Stimulated activated CD8-positive, alpha-beta memory T cell treated with anti-CD3 and anti-CD28 coated beads, Interleukin-12 subunit alpha, Interleukin-12 subunit beta, amount 100 ng/mL, for 24 hours (primary cell): Measurements from ENCODE around the gene IFNAR1.
"Not testable (repeated sequence)": the region's sequence is repeated elsewhere in the genome, so short reads cannot be mapped to it uniquely, and the experiment has no call there.

Experiments
- DNase-seq: peaks from one replicate; pipeline ENCODE4 v3.0.0-alpha.2; 2020; ENCODE audit errors: extremely low read depth

IFNAR1 gene

DNA sequence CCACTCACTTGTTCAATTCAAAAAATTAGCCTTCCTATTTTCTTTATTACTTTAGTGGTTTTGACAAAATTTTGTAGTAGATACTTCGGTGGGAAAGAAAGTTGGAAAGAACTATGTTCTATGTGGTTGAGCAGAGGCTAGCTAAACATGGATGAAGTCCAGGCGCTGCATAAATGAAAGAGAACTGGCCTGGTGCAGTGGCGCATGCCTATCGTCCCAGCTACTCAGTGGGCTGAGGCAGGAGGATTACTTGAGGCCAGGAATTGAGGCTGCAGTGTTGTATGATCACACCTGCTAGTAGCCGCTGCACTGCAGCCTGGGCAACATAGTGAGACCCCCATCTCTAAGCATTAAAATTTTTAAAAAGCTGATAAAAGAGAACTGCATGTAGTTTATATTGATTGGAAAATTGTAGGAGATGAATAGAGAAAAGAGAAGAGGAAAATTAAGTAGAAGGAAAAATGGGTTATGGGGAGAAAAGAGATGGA, 21.0 kb downstream of the IFNAR1 start:
- DNase-seq, result no peak

DNA sequence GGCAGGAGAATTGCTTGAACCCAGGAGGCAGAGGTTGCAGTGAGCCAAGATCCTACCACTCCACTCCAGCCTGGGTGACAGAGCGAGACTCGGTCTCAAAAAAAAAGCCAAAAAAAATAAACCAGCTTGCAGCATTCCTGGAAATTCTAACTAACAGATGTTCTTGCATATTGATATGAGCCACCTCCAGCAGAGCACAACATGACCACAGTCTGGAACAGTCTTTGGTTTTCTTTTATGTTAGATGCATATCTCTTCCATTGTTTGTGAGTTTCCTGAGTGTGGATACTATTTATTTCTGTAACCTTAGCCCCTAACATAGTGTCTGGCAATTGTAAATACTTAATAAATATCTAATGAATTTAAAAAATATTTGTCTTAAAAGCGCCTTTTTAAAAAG, 23.9 kb downstream of the IFNAR1 start:
- DNase-seq, result no peak

DNA sequence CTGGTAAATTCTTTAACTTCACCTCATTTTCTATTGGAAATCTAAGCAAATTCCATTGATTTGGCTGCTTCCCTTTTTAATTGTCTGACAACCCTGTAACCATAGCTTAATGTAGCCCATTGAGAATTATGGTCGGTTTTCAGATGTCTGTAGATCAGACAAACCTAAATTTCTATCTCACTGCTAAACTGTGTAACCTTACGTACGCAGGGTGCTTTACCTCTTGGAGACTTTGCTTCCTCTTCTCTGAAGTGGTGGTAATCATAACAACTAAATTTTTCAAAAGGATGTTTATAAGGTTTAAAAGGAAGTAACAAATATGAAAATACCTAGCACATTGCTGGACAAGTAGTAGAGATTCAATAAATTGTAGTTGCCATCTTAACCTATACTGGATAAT, 25.9 kb downstream of the IFNAR1 start:
- no peak for DNase-seq

GRCh38 chr21:33355355-33355754, 30.6 kb downstream of the IFNAR1 start:
- no peak for DNase-seq

- no peak for DNase-seq
Observed at GRCh38 chr21:33355996-33356395, 31.2 kb downstream of the IFNAR1 start.

GRCh38 chr21:33357177-33357576, 32.4 kb downstream of the IFNAR1 start:
- DNase-seq, result no peak

DNA sequence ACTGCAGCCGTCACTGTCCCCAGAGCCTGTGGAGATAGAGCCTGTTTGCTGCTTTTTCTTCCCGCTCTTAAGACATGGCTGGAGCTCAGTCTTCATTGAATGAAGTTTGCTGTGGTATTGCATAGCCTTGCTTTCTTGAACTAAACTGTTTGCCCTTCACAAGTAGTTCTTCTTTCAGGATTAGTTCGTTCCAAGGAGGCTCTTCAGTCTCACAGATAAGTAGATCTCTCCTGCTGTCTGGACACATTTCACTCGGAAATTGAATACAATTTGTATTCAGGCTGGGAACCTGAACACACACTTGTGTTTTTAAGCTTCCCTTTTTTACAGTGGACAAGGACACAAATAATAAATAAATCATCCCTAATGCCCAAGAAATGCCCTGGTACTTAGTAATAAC, 34.7 kb downstream of the IFNAR1 start:
- no peak for DNase-seq

- no peak for DNase-seq
Observed at GRCh38 chr21:33360281-33360680, 35.5 kb downstream of the IFNAR1 start.

- DNase-seq, result peak; percentile 61
Observed at GRCh38 chr21:33360881-33361602, 36.3 kb downstream of the IFNAR1 start.

GRCh38 chr21:33362044-33362555, 37.3 kb downstream of the IFNAR1 start:
- no peak for DNase-seq

GRCh38 chr21:33363911-33364609, 39.3 kb downstream of the IFNAR1 start:
- not testable (repeated sequence) for DNase-seq

DNA sequence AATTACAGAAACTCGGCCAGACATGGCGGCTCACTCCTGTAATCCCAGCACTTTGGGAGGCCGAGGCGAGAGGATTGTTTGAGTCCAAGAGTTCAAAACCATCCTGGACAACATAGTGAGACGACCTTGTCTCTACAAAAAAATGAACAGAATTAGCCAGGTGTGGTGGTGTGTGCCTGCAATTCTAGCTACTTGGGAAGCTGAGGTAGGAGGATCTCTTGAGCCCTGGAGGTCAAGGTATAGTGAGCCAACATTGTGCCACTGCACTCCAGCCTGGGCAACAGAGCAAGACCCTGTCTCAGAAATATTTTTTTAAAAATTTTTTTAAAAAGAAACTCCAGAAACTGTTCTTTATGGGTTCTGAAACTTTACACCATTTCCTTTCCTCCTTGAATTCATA, 40.1 kb downstream of the IFNAR1 start:
- no peak for DNase-seq

GRCh38 chr21:33367309-33367973, 42.7 kb downstream of the IFNAR1 start:
- DNase-seq, result no peak

DNA sequence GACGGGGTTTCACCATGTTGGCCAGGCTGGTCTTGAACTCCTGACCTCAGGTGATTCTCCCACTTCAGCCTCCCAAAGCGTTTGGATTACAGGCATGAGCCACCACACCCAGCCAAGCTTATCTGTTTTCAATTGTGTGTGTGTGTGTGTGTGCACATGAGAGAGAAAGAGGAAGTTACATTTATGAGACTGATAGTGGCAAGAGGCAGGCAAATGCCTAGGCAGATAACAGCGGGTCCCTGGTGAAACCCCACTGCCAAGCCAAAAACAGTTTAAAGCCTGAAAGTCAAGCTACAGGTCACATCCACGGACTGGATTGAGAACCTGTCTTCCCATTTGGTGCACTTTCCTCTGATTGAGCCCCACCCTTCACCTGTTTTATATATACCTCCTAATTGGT, 43.4 kb downstream of the IFNAR1 start:
- DNase-seq, result no peak

DNA sequence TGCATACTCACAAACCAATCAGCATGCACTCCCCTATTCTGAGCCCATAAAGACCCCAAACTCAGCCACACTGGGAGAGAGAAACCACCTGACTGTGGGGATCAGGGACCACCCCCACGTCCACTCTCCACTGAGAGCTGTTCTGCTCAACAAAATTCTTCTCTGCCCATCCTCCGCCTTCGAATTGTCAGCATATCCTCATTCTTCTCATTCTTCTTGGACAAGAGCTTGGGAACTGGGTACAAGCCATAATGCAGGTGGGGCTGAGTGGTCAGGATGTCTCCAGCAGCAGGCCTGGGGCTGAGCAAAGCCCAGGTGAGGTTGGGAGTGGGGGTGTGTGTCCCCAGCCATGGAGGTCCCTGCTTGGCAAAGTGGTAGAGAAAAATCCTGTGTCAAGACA, 43.8 kb downstream of the IFNAR1 start:
- no peak for DNase-seq

- no peak for DNase-seq
Observed at GRCh38 chr21:33369586-33369985, 44.8 kb downstream of the IFNAR1 start.

GRCh38 chr21:33370305-33370704, 45.5 kb downstream of the IFNAR1 start:
- no peak for DNase-seq

- no peak for DNase-seq
Observed at GRCh38 chr21:33371366-33371765, 46.6 kb downstream of the IFNAR1 start.

DNA sequence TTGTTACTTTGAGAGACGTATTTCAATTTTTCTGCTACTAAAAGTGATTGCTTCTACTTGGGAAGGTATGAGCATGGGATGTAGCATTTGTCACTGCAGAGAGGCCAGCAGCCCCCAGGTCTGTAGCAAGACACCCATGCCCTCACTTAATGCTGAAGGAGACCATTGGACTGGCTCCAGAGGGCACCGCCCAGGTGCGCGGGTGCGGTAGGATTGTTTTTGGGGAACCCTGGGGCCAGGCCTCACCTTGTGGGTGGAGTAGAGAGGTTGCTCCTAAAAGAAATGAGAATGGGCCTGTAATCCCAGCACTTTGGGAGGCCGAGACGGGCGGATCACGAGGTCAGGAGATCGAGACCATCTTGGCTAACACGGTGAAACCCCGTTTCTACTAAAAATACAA, 47.8 kb downstream of the IFNAR1 start:
- no peak for DNase-seq

- DNase-seq, result no peak
Observed at GRCh38 chr21:33373451-33373850, 48.7 kb downstream of the IFNAR1 start.

DNA sequence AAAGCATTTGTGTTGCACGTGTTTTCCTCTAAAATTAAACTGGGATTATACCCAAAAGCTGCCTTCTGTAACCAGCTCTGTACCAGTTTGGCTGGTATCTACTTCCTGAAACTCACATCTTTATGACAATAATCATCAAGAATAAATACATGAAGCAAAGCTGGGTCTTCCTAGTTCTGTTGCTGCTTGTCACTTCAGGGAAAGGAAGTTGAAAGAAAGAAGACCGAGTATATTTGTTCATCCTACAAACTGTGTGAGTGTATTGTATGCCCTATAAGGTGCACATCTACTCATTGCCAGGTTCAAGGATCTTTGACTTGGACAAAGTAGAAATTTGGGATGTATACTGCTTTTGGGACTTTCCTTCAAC, 49.3 kb downstream of the IFNAR1 start:
- no peak for DNase-seq

DNA sequence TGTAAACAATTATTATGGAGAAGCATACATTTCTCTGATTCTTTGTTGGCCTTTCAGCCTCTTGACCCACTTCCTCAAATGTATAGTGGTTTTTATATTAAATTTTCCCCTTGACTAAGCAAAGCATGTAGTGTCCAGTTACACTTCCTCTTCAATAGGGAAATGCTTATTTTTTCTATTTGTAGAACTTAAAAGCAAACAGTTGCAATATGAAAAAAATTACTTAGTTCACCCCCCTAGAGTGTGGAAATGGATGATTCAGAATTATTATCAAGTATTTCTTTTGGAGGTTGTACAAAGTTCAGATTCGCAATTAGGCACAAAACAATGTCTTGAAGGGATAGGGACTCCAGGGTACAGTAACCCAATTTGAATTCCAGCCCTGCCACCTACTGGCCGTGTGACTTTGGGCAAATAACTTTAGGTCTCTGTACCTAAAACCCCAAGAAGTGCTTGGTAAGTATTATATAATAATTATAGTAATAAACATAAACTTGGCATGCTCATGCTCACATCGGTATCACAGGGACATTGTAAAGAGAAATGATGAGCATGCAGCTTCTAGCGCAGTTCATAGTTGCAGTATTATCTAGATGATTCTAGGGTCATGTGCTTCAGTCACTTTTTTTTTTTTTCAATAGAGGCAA, 49.8 kb downstream of the IFNAR1 start:
- no peak for DNase-seq
